Measurements from ENCODE around the gene HMG20A. TPM values are rescaled to one million over a fixed set of nuclear protein-coding genes. Genes with fewer than 3 reads are reported as not detected.
A peak's percentile ranks its signal among the peaks of the same experiment; 100 is the strongest.

Gene HMG20A
- total RNA-seq, 4 donors from 2014 or later: 38.4 to 122 (median 41.6) TPM

GRCh38 chr15:77497110-77497737 is 76.5 kb downstream of the HMG20A start:
- no peaks in the 10 kb centered on the region for H3K27me3 ChIP-seq
- no peak for TF ChIP-seq POLR2A (IDR thresholded peaks at IDR 0.05)
- TF ChIP-seq, protein P1, sequence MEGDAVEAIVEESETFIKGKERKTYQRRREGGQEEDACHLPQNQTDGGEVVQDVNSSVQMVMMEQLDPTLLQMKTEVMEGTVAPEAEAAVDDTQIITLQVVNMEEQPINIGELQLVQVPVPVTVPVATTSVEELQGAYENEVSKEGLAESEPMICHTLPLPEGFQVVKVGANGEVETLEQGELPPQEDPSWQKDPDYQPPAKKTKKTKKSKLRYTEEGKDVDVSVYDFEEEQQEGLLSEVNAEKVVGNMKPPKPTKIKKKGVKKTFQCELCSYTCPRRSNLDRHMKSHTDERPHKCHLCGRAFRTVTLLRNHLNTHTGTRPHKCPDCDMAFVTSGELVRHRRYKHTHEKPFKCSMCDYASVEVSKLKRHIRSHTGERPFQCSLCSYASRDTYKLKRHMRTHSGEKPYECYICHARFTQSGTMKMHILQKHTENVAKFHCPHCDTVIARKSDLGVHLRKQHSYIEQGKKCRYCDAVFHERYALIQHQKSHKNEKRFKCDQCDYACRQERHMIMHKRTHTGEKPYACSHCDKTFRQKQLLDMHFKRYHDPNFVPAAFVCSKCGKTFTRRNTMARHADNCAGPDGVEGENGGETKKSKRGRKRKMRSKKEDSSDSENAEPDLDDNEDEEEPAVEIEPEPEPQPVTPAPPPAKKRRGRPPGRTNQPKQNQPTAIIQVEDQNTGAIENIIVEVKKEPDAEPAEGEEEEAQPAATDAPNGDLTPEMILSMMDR (IDR thresholded peaks at IDR 0.05): no peak
- no peaks in the 10 kb centered on the region for H3K36me3 ChIP-seq
- peaks cover 0 to 27% (median 3%) of the 10 kb centered on the region in 4 donors for H3K4me1 ChIP-seq
- no peaks in the 10 kb centered on the region for H3K9me3 ChIP-seq
- H3K4me3 ChIP-seq: no peak overlapping the region
- DNase-seq: no peak
- H3K27ac ChIP-seq: peak overlapping the region in 2 of 4 donors; percentile 36 to 61

DNA sequence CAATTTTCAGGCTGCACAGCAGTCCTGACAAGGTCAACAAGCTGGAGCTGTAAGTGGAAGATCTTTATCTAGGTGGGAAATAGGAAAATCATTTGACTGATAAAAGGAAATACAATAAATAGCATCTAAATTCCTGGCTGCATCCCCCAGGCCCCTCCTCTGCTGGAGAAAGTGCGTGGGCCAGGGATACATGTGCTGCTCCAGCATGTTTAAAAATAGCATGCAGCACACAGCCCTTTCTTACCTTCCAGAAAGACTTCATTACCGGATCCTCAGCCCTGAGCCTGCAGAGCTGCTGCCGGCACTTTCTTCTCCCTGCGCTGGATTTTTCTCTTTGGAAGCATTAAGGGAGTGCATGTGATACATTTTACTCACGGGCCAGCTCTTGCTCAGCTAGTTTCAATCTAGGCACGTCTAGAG is 77.3 kb downstream of the HMG20A start:
- no peak for DNase-seq
- Histone ChIP-seq H3K9me3 (no peaks in the 10 kb centered on the region), H3K27ac (peak overlapping the region in 1 of 4 donors; percentile 34), H3K4me3 (no peak overlapping the region), H3K36me3 (no peaks in the 10 kb centered on the region), H3K27me3 (no peaks in the 10 kb centered on the region), H3K4me1 (peaks cover 0 to 27% (median 3%) of the 10 kb centered on the region in 4 donors)
- TF ChIP-seq, protein P1 (IDR thresholded peaks at IDR 0.05): no peak
- TF ChIP-seq POLR2A (IDR thresholded peaks at IDR 0.05): no peak

GRCh38 chr15:77499087-77499760 is 78.5 kb downstream of the HMG20A start:
- Histone ChIP-seq H3K27ac (no peak overlapping the region), H3K9me3 (no peaks in the 10 kb centered on the region), H3K4me3 (no peak overlapping the region), H3K27me3 (no peaks in the 10 kb centered on the region), H3K4me1 (peaks cover 0 to 27% (median 0%) of the 10 kb centered on the region in 4 donors), H3K36me3 (no peaks in the 10 kb centered on the region)
- TF ChIP-seq, protein P1 (IDR thresholded peaks at IDR 0.05): no peak
- TF ChIP-seq POLR2A (IDR thresholded peaks at IDR 0.05): no peak
- no peak for DNase-seq

DNA sequence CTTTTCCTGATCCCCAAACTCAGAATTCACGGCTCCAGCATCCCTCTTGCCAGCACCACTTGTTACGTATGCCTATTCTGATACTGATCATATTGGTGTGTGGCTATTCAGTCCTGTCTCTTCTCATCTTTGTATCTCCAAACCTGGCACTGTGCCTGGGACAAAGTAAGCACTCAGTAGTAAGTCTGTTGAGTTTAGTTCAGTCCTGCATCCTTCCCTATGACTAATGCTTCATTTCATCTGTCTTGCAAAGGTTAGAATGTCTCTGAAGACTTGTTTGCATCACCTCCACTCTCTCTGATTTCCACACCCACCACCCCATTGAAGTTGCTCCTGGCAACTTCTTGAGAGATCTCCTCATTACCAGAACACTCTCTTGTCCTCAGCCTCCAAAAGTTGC is 80.3 kb downstream of the HMG20A start:
- no peaks in the 10 kb centered on the region for H3K27me3 ChIP-seq
- no peaks in the 10 kb centered on the region for H3K9me3 ChIP-seq
- no peak overlapping the region for H3K27ac ChIP-seq
- DNase-seq: no peak
- TF ChIP-seq POLR2A (IDR thresholded peaks at IDR 0.05): no peak
- TF ChIP-seq, protein P1 (IDR thresholded peaks at IDR 0.05): no peak
- no peak overlapping the region for H3K4me3 ChIP-seq
- H3K4me1 ChIP-seq: peaks cover 0 to 33% (median 0%) of the 10 kb centered on the region in 4 donors
- H3K36me3 ChIP-seq: no peaks in the 10 kb centered on the region

DNA sequence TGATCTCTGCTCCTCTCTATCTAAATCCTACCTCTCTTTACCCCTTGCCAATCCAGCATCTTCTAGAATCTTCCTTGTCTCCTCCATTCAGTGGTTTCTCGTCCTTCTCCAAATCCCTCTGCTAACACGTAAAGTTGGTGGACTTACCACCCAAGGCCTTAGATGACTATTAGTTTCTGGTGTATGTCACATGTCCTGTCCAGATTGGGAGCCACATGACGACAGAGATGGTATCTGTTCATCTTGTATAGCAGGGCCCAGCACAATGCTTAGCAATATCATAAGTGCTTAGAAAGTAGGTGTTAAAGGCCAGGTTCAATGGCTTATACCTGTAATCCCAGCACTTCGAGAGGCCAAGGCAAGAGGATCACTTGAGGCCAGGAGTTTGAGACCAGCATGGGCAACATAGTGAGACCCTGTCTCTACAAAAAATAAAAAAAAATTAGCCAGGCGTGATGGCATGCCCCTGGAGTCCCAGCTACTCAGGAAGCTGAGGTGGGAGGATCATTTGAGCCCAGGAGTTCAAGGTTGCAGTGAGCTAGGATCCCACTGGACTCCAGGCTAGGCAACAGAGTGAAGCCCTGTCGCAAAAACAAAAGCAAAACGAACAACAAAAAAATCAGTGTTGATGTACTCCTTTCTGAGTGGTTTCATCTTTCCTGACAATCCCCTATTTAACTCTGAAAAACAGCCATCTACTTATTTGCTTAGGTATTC is 81.8 kb downstream of the HMG20A start:
- DNase-seq: no peak
- H3K9me3 ChIP-seq: no peaks in the 10 kb centered on the region
- no peak for TF ChIP-seq POLR2A (IDR thresholded peaks at IDR 0.05)
- TF ChIP-seq, protein P1 (IDR thresholded peaks at IDR 0.05): no peak

More for the DNA sequence above, 81.8 kb downstream of the HMG20A start:
- no peaks in the 10 kb centered on the region for H3K27me3 ChIP-seq
- H3K27ac ChIP-seq: no peak overlapping the region
- H3K4me3 ChIP-seq: no peak overlapping the region
- H3K4me1 ChIP-seq: peaks cover 0 to 33% (median 4%) of the 10 kb centered on the region in 4 donors
- no peaks in the 10 kb centered on the region for H3K36me3 ChIP-seq

Measured in Peyer's patch (tissue), 4 donors.